Transverse colon (tissue), 4 donors: Measurements from ENCODE around the gene SENP7. TPM values are rescaled to one million over a fixed set of nuclear protein-coding genes. Genes with fewer than 3 reads are reported as not detected.
"Not testable (repeated sequence)": the region's sequence is repeated elsewhere in the genome, so short reads cannot be mapped to it uniquely, and the experiment has no call there.

Experiments
- DNase-seq: peaks from one replicate; pipeline ENCODE4 v3.0.0-alpha.2; 2019
- H3K27ac ChIP-seq, 4 donors: fragments of 200-600 bp; sonication (generic); 2 replicates each; pipeline ENCODE4 v1.5.1; 2016 to 2018; ENCODE audit warnings: inconsistent platforms in 4 of 4
- H3K27me3 ChIP-seq: fragments of 200-600 bp; sonication (generic); 2 replicates; pipeline ENCODE4 v1.5.1; 2017; ENCODE audit warnings: inconsistent platforms
- H3K36me3 ChIP-seq, 4 donors: fragments of 200-600 bp; sonication (generic); 2 replicates each; pipeline ENCODE4 v1.5.1; 2017 to 2019; ENCODE audit warnings: inconsistent platforms in 4 of 4
- H3K4me1 ChIP-seq, 4 donors: fragments of 200-600 bp; sonication (generic); 2 replicates each; pipeline ENCODE4 v1.5.1; 2017 to 2020; ENCODE audit warnings: inconsistent platforms in 4 of 4
- H3K4me3 ChIP-seq, 4 donors: fragments of 200-600 bp; sonication (generic); 1 replicate in 1 of 4; 2 replicates in 3 of 4; pipeline versions ENCODE4 v1.5.1 to v1.6.1; 2017 to 2019; ENCODE audit warnings: inconsistent platforms in 4 of 4
- H3K9me3 ChIP-seq, 2 donors: fragments of 200-600 bp; sonication (generic); 2 replicates each; pipeline ENCODE4 v1.5.1; 2017 to 2019; ENCODE audit warnings: inconsistent platforms in 2 of 2
- CTCF ChIP-seq, 5 experiments: fragments of 200-600 bp in 3 of 5; fragments of 450-650 bp in 2 of 5; sonication (generic) in 3 of 5; IDR thresholded peaks; 1 replicate in 2 of 5; 2 replicates in 3 of 5; pipeline ENCODE4 v1.5.1; 2016 to 2017; ENCODE audit warnings: antibody characterized with exemption in 5 of 5, inconsistent platforms in 3 of 5, mild to moderate bottlenecking in 2 of 5, moderate library complexity in 1 of 5
- EP300 ChIP-seq: sonication (generic); formaldehyde crosslinking; IDR thresholded peaks from one replicate; pipeline ENCODE4 v1.6.1; 2017; ENCODE audit warnings: antibody characterized with exemption, low read depth
- POLR2A ChIP-seq: fragments of 450-650 bp; IDR thresholded peaks from one replicate; pipeline ENCODE4 v1.6.1; 2016; ENCODE audit warnings: antibody characterized with exemption, mild to moderate bottlenecking, moderate library complexity
- POLR2AphosphoS5 ChIP-seq, 3 donors: sonication (generic); formaldehyde crosslinking; IDR thresholded peaks; one replicate each; pipeline ENCODE4 v1.6.1; 2016; ENCODE audit warnings: antibody characterized with exemption in 3 of 3
- WGBS, 2 donors: methylation state at CpG; one replicate each; pipeline ENCODE4 v1.1.5; 2018; ENCODE audit warnings: low coverage in 1 of 2; 5-methylcytosine and 5-hydroxymethylcytosine counted together
- in situ Hi-C, 4 donors: fragments of 200-750 bp; cut with MboI; loops; one replicate each; pipeline versions ENCODE4 v1.15.0 to v1.15.1; 2017; ENCODE audit warnings: low sequenced_read_pairs in 3 of 4, low pct_ligation_motif_present in 1 of 4, low pct_unique_long_range_greater_than_20kb in 1 of 4
- intact Hi-C: fragments of 100-400 bp; cut with DNase I; formaldehyde crosslinking; loops from one replicate; pipeline ENCODE4 v1.15.1; 2023; ENCODE audit warnings: low total_unique reads
- total RNA-seq, 4 donors: library from RNA; depleted of rRNA; stranded (reverse); fragments of >200 nt; gene quantifications; one replicate each; pipeline ENCODE4 v1.1.0, GENCODE V29; 2016

Gene SENP7
- total RNA-seq, 4 donors from 2014 or later, result 11.9 to 26.2 (median 20.3) TPM

GRCh38 chr3:101484805-101485620 lies 28.0 kb downstream of the SENP7 start:
- Histone ChIP-seq H3K9me3 (no peaks in the 10 kb centered on the region), H3K4me1 (no peaks in the 10 kb centered on the region), H3K27me3 (no peaks in the 10 kb centered on the region), H3K4me3 (no peak overlapping the region), H3K27ac (no peak overlapping the region), H3K36me3 (peaks cover 0 to 4% (median 0%) of the 10 kb centered on the region in 4 donors)
- 20 to 89% methylated on average over 1 to 8 of the region's 8 CpGs for WGBS, 2 donors
- TF ChIP-seq POLR2AphosphoS5 (IDR thresholded peaks at IDR 0.05), result no peak
- no peak for DNase-seq
- intact Hi-C loops, result no loop called here
- in situ Hi-C loops, result no loop called here

- H3K36me3 ChIP-seq, result no peaks in the 10 kb centered on the region
- no peaks in the 10 kb centered on the region for H3K4me1 ChIP-seq
- 82 to 100% methylated on average over 1 to 3 of the region's 3 CpGs for WGBS, 2 donors
- no peak for DNase-seq
- no peak for TF ChIP-seq EP300
- TF ChIP-seq POLR2AphosphoS5 (IDR thresholded peaks at IDR 0.05), result no peak
- H3K9me3 ChIP-seq, result no peaks in the 10 kb centered on the region
- H3K27me3 ChIP-seq, result no peaks in the 10 kb centered on the region
- H3K4me3 ChIP-seq, result no peak overlapping the region
- intact Hi-C loops, result no loop called here
- H3K27ac ChIP-seq, result no peak overlapping the region
- in situ Hi-C loops, result no loop called here
Observed at GRCh38 chr3:101478980-101479379, 34.0 kb downstream of the SENP7 start.

- intact Hi-C loops, H3K27ac ChIP-seq, in situ Hi-C loops, H3K36me3 ChIP-seq, H3K4me3 ChIP-seq, H3K4me1 ChIP-seq, DNase-seq, H3K27me3 ChIP-seq, H3K9me3 ChIP-seq: not testable (repeated sequence)
- WGBS, 2 donors, result 90 to 100% methylated on average over 2 of the region's 2 CpGs
Observed at GRCh38 chr3:101474841-101475552, 38.0 kb downstream of the SENP7 start.

- in situ Hi-C loops, H3K27ac ChIP-seq, H3K4me1 ChIP-seq, H3K4me3 ChIP-seq, DNase-seq, H3K36me3 ChIP-seq, intact Hi-C loops, H3K27me3 ChIP-seq, H3K9me3 ChIP-seq: not testable (repeated sequence)
- 98% methylated on average over 4 of the region's 4 CpGs for WGBS, 2 donors
Observed at GRCh38 chr3:101468676-101469075, 44.3 kb downstream of the SENP7 start.

GRCh38 chr3:101467310-101467663 lies 45.7 kb downstream of the SENP7 start:
- H3K27me3 ChIP-seq, DNase-seq, H3K4me1 ChIP-seq, intact Hi-C loops, H3K36me3 ChIP-seq, H3K27ac ChIP-seq, in situ Hi-C loops, H3K4me3 ChIP-seq, H3K9me3 ChIP-seq: not testable (repeated sequence)
- 73% methylated on average over 3 of the region's 3 CpGs; no CpG with 5 or more reads in 1 of the 2 donors for WGBS, 2 donors

GRCh38 chr3:101466465-101467309 lies 46.3 kb downstream of the SENP7 start:
- Histone ChIP-seq H3K27ac (no peak overlapping the region), H3K4me3 (peak overlapping the region in 2 of 4 donors; percentile 3 to 19), H3K27me3 (no peaks in the 10 kb centered on the region), H3K4me1 (no peaks in the 10 kb centered on the region), H3K36me3 (no peaks in the 10 kb centered on the region), H3K9me3 (no peaks in the 10 kb centered on the region)
- in situ Hi-C loops (no loop called here), intact Hi-C loops (no loop called here)
- 74 to 82% methylated on average over 2 to 17 of the region's 17 CpGs for whole genome bisulfite sequencing, 2 donors
- no peak for TF ChIP-seq POLR2A
- TF ChIP-seq EP300, result no peak
- TF ChIP-seq CTCF (IDR thresholded peaks at IDR 0.05), result no peak
- TF ChIP-seq POLR2AphosphoS5 (IDR thresholded peaks at IDR 0.05), result no peak
- DNase-seq, result peak; percentile 24
